NCI-H1092 (cell line): ENCODE results near the gene DNM3.
"Not testable (repeated sequence)": the region's sequence is repeated elsewhere in the genome, so short reads cannot be mapped to it uniquely, and the experiment has no call there.

ENCODE experiments used
- DNase-seq: peaks from one replicate; lab custom pipeline; 2025; lab: John Stamatoyannopoulos, UW

Gene DNM3

GRCh38 chr1:172024944-172025738 is 183.8 kb downstream of the DNM3 start:
- DNase-seq, result not testable (repeated sequence)

DNA sequence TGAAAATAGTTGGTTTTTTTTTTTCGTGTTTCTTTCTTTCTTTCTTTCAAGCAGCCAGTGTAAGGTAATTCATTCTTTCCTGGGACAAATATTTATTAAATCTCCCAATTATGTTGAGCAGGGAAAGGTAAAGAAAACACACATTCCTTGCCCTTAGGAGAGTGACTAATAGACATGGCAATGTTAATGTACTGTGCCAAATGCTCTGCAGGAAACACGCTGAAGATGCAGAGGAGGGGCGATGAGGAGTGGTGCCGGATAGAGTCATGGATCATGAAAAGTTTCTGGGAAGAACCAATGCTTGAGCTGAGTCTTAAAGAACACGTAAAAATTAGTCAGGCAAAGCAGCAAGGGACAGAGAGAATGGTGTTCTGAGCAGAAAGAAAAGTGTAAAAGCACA is 199.2 kb downstream of the DNM3 start:
- no peak for DNase-seq

DNA sequence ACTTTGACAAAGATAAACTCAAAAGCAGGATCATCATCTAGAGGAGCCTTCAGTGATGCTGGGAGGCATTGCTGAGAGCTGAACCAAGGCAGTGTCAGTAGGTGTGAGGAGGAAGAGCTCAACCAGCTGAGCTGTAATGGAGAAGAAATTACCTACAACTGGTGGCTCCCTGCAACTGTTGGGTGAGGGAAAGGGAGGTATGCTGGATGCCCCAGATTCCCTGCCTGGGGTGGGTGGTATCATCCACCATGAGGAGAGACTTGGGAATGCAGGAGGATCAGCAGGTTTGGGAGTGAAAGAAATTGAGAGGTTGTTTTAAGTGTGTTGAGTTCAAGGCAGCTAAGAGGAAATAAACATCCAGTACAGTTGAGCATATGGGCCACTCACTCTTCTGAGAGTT is 199.8 kb downstream of the DNM3 start:
- no peak for DNase-seq

- no peak for DNase-seq
Observed at GRCh38 chr1:172041742-172042141, 200.4 kb downstream of the DNM3 start.

- DNase-seq, result no peak
Observed at GRCh38 chr1:172043900-172044299, 202.6 kb downstream of the DNM3 start.

GRCh38 chr1:172051898-172052297 is 210.6 kb downstream of the DNM3 start:
- no peak for DNase-seq

DNA sequence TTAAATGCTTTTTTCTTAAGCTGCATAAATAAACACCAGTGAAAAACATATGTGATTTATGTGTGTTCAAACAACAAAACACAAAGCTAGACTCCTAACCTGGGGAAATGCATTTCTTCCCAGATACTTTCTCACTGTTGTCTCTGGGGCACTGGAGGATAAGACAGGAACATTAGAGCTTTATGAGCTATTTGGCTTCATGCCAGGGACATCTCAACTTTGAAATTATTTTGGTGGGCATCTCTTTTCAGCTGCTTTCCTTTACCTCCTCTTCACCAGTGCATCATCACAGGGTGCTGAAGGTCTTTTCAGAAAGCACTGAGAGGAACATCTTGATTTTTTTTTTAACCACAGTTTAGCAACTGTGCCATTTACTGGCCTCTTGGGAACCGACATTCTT is 212.9 kb downstream of the DNM3 start:
- DNase-seq, result no peak

GRCh38 chr1:172055816-172056419 is 214.6 kb downstream of the DNM3 start:
- not testable (repeated sequence) for DNase-seq

- no peak for DNase-seq
Observed at GRCh38 chr1:172068334-172068733, 227.0 kb downstream of the DNM3 start.

DNA sequence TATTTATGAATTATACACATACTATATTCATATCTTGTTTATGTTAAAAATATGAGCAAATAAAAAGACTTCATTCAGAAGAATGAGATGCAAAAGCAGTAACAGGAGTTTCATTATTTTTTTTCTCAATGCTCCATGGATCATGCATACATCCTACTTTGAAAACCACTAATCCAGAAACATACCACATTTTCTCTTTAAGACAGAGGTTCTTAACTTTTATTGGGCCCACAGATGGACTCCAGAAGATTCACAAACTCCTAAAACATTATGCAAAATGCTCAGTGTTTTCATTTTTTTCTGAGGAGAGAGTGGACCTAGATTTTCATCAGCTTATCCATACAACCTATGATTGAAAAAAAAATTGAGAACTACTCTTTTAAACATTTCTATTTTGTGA is 227.8 kb downstream of the DNM3 start:
- no peak for DNase-seq

DNA sequence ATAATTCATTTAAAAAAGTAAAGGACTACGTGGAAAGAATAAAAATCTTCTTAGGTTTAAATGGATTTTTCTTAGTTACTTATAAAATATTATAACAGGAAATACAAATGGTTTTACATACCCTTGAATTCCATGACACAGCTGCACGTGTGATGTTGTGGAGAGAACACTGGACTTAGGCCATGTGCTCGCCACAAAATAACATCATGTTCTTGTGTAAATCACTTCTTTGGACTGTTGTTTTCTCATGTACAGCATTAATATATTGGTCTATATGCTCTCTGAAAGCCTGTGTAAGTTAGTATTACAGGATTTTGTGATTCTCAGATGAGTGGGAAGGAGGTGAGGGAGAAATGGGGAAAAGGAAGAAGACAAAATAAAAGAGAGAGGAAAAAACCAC is 228.2 kb downstream of the DNM3 start:
- no peak for DNase-seq

GRCh38 chr1:172070055-172070454 is 228.8 kb downstream of the DNM3 start:
- DNase-seq, result no peak

GRCh38 chr1:172071746-172072145 is 230.4 kb downstream of the DNM3 start:
- no peak for DNase-seq

DNA sequence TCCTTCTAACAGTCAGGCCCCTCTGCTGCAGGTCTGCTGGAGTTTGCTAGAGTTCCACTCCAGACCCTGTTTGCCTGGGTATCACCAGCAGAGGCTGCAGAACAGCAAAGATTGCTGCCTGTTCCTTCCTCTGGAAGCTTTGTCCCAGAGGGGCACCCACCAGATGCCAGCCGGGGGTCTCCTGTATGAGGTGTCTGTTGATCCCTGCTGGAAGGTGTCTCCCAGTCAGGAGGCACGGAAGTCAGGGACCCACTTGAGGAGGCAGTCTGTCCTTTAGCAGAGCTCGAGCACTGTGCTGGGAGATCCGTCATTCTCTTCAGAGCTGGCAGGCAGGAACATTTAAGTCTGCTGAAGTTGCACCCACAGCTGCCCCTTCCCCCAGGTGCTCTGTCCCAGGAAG is 238.6 kb downstream of the DNM3 start:
- DNase-seq, result not testable (repeated sequence)

DNA sequence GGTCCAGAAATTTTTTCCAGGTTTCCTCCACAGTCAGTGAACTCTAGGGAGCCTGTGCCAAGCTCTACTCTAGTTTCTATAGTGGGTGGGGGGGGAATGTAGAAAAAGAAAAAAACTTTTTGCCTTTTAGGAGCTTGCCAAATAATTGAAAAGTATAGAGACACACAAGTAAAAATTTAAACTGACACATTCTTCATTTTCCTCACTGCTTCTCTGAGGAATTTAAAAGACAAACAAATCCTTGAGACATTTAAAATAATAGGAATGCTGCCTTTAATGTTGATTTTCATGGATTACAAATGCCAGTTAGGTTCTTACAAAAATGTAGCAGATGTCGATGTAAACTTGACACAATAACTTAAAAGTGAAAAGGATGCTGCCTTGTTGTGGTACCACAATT is 241.9 kb downstream of the DNM3 start:
- no peak for DNase-seq

GRCh38 chr1:172084876-172085275 is 243.6 kb downstream of the DNM3 start:
- no peak for DNase-seq

DNA sequence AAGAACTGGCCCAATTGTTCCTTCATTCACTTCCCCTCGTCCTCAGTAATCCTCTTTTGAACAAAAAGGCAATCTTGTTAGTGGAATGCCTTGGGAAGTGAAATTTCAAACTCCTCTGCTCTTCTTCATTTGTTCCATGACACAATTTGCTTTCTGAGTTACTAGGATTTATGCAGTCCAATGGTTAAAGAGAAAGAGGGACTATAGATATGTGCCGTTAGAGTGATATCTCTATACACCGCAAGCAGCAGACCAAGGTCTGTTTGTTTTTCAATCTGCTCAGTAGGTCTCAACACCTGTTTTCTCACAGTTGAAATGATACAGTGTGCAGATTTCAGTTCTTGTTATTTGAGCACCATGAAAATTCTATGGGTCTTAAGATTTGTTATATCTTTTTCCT is 244.0 kb downstream of the DNM3 start:
- DNase-seq, result no peak

GRCh38 chr1:172086137-172086536 is 244.8 kb downstream of the DNM3 start:
- no peak for DNase-seq

DNA sequence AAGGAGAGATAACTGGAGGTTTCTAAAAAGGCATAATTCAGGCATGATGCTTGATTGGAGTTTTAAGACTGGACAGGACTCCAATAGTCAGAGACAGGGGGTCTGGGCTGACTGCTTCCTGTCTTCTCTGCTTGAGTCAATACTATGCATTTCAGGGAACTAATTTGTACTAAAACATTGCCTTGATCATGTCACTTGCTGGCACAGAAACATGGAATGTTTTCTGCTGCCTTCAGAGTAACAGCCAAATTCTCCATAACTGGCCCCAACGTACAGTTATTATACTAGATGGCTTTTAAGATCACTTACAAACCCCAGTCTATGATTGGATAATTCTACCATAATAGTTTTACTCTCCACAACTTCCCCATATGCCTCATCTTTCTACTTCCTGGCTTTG is 247.0 kb downstream of the DNM3 start:
- DNase-seq, result no peak

- peak; percentile 2 for DNase-seq
Observed at GRCh38 chr1:172089768-172090510, 248.6 kb downstream of the DNM3 start.

DNA sequence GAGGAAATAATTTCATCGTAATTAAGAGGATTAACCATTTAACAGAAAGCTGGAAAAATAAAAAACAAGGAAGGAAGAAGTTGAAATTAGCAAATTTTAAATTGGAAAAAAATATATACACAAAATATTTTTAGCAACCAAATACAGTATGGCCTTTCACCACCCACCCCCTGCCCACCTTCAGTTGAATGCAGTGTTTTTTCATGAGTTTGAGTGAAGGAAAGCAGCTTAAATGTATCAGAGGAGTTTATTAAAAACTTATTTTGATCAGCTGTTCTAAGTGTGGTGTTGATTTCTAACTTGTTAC is 249.2 kb downstream of the DNM3 start:
- no peak for DNase-seq

DNA sequence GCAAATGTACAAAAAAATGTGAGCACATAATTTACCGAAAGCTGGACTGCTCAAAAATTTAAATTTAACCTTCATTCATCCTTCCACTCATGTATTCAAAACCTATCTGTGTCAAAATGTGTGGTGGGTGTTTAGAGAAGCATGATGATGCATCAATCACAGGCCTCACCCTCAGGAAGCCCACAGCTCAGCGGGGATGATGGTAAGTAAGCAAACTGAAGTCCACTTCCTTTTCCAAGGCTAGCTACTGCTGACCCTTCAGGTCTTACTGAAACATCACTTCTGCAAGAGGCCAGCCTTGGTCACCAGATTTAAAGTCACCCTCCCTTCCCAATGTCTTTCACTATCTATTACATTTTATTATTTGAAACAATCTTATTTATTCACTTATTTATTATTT is 254.5 kb downstream of the DNM3 start:
- DNase-seq, result no peak

GRCh38 chr1:172105230-172105629 is 263.9 kb downstream of the DNM3 start:
- DNase-seq, result no peak
